Common myeloid progenitor, CD34-positive (primary cell): ENCODE data around the gene BLVRA.
"Not testable (repeated sequence)": the region's sequence is repeated elsewhere in the genome, so short reads cannot be mapped to it uniquely, and the experiment has no call there.

Experiments used
- CTCF ChIA-PET: fragments of 350-600 bp; sonication (Branson Sonifier 250); formaldehyde crosslinking; loops from one replicate; lab custom pipeline; 2021; ENCODE audit warnings: antibody characterized with exemption; lab: Charles Lee
- POLR2A ChIA-PET: fragments of 350-600 bp; sonication (Branson Sonifier 250); formaldehyde crosslinking; loops from one replicate; lab custom pipeline; 2021; ENCODE audit warnings: antibody characterized with exemption; lab: Charles Lee
- DNase-seq, 3 donors: peaks; one replicate each; pipeline versions ENCODE4 v3.0.0 to v3.0.0-alpha.2; 2013
- H3K27ac ChIP-seq, 2 experiments: 1 replicate in 1 of 2; 2 replicates in 1 of 2; pipeline ENCODE4 v1.7.0; 2013; ENCODE audit warnings: inconsistent platforms in 2 of 2, low read length in 2 of 2, mild to moderate bottlenecking in 2 of 2, low read depth in 1 of 2, moderate library complexity in 1 of 2; ENCODE audit not compliant: severe bottlenecking in 2 of 2, insufficient read depth in 1 of 2, poor library complexity in 1 of 2
- H3K27me3 ChIP-seq, 5 experiments: replicated peaks in 2 of 5; 1 replicate in 3 of 5; 2 replicates in 2 of 5; pipeline versions ENCODE4 v1.6.1 to v1.7.0; 2013; ENCODE audit warnings: low read length in 4 of 5, mild to moderate bottlenecking in 2 of 5, moderate library complexity in 2 of 5, inconsistent platforms in 1 of 5; ENCODE audit not compliant: insufficient read depth in 5 of 5, control insufficient read depth in 4 of 5
- H3K36me3 ChIP-seq, 4 experiments: 1 replicate in 2 of 4; 2 replicates in 2 of 4; pipeline versions ENCODE4 v1.6.1 to v1.7.0; 2013; ENCODE audit warnings: low read length in 3 of 4, control low read depth in 1 of 4, mild to moderate bottlenecking in 1 of 4; ENCODE audit not compliant: control insufficient read depth in 4 of 4, insufficient read depth in 4 of 4
- H3K4me1 ChIP-seq, 4 experiments: 1 replicate in 3 of 4; 2 replicates in 1 of 4; pipeline versions ENCODE4 v1.6.1 to v1.7.1; 2013; ENCODE audit warnings: low read length in 3 of 4, mild to moderate bottlenecking in 3 of 4, control low read depth in 1 of 4, inconsistent platforms in 1 of 4, moderate library complexity in 1 of 4; ENCODE audit not compliant: control insufficient read depth in 4 of 4, insufficient read depth in 4 of 4; ENCODE audit errors: control extremely low read depth in 1 of 4
- H3K4me3 ChIP-seq, 7 experiments: 1 replicate in 4 of 7; 2 replicates in 3 of 7; pipeline versions ENCODE4 v1.5.1 to v1.7.0; 2013; ENCODE audit warnings: mild to moderate bottlenecking in 7 of 7, low read length in 6 of 7, moderate library complexity in 6 of 7, inconsistent platforms in 2 of 7, low read depth in 2 of 7, control low read depth in 1 of 7; ENCODE audit not compliant: insufficient read depth in 4 of 7, control insufficient read depth in 1 of 7; ENCODE audit errors: extremely low read depth in 1 of 7
- H3K9me3 ChIP-seq, 5 experiments: 1 replicate in 4 of 5; 2 replicates in 1 of 5; pipeline versions ENCODE4 v1.6.1 to v1.7.1; 2013; ENCODE audit warnings: low read length in 4 of 5, mild to moderate bottlenecking in 2 of 5, inconsistent platforms in 1 of 5, low read depth in 1 of 5, moderate library complexity in 1 of 5; ENCODE audit not compliant: control insufficient read depth in 4 of 5, insufficient read depth in 2 of 5; ENCODE audit errors: control extremely low read depth in 1 of 5
- WGBS: methylation state at CpG from one replicate; pipeline ENCODE4 v1.1.5; 2013; ENCODE audit not compliant: insufficient coverage; 5-methylcytosine and 5-hydroxymethylcytosine counted together

BLVRA gene

DNA sequence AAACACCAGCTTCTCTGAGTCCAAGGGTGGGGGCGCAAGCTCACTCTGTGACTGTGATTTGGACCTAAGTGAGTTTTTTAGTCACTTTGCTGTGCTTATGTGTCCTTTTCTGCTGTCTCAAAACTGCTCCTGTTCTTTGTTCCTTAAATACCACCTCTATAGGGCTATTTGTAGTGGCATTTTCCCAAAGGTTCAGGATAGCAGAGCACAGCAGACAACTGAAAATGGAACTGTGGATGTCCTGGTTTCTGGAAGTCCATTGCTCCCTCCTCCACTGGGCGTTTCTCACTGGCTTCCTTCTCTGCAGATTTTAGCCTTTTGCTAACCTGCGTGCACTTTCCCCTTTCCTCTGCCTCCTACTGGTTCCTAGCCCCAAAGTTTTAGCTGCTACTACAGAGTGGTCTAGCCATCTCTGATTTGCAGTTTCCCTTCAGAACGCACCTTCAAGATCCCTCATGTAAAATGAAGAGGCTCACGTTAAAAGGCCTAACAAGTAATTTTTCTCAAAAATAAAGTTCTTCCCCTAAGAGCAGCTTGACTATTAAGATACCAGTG lies 25.6 kb downstream of the BLVRA start:
- CTCF ChIA-PET: interaction anchor here (1.0 kb wide), 1 partner anchor 16 kb away, joined by 3 read pairs; no protein-coding TSS in a partner anchor
- WGBS: 97% methylated on average over 4 of the region's 5 CpGs

GRCh38 chr7:43784585-43785087 lies 26.2 kb downstream of the BLVRA start:
- H3K4me1 ChIP-seq, H3K4me3 ChIP-seq, H3K27ac ChIP-seq, POLR2A ChIA-PET, DNase-seq, H3K9me3 ChIP-seq, H3K27me3 ChIP-seq: not testable (repeated sequence)
- whole genome bisulfite sequencing: 95% methylated on average over 6 of the region's 8 CpGs
- peaks cover 10 to 27% (median 14%) of the 10 kb centered on the region in 4 experiments for H3K36me3 ChIP-seq
- CTCF ChIA-PET: interaction anchor here (1.0 kb wide), 1 partner anchor 17 kb away, joined by 3 read pairs; no protein-coding TSS in a partner anchor

More for the DNA sequence above, 25.6 kb downstream of the BLVRA start:
- no peak overlapping the region for H3K27ac ChIP-seq
- no peaks in the 10 kb centered on the region for H3K27me3 ChIP-seq
- no peaks in the 10 kb centered on the region for H3K9me3 ChIP-seq
- no peak for DNase-seq
- POLR2A ChIA-PET: no interaction called here
- no peaks in the 10 kb centered on the region for H3K4me1 ChIP-seq
- peaks cover 6 to 22% (median 12%) of the 10 kb centered on the region in 4 experiments for H3K36me3 ChIP-seq
- H3K4me3 ChIP-seq: no peak overlapping the region

- DNase-seq: no peak
- Histone ChIP-seq H3K27ac (no peak overlapping the region), H3K36me3 (peaks cover 10 to 31% (median 12%) of the 10 kb centered on the region in 4 experiments), H3K27me3 (no peaks in the 10 kb centered on the region), H3K9me3 (no peaks in the 10 kb centered on the region), H3K4me1 (no peaks in the 10 kb centered on the region), H3K4me3 (no peak overlapping the region)
- CTCF ChIA-PET: no interaction called here
- POLR2A ChIA-PET: no interaction called here
- WGBS: no CpG with 5 or more reads among the region's 2 CpGs
These were observed 26.9 kb downstream of the BLVRA start for GRCh38 chr7:43785420-43785819.

- Histone ChIP-seq H3K9me3 (no peaks in the 10 kb centered on the region), H3K4me1 (peaks cover 0 to 12% (median 0%) of the 10 kb centered on the region in 4 experiments), H3K4me3 (no peak overlapping the region), H3K36me3 (peaks cover 12 to 52% (median 21%) of the 10 kb centered on the region in 4 experiments), H3K27me3 (no peaks in the 10 kb centered on the region), H3K27ac (no peak overlapping the region)
- 90% methylated on average over 14 of the region's 14 CpGs for WGBS
- ChIA-PET POLR2A (no interaction called here), CTCF (interaction anchor here (0.8 to 1.2 kb wide), 3 partner anchors 12 to 51 kb away, joined by 3 read pairs; no protein-coding TSS in a partner anchor)
- no peak for DNase-seq
These were observed 29.3 kb downstream of the BLVRA start for GRCh38 chr7:43787771-43788170.

DNA sequence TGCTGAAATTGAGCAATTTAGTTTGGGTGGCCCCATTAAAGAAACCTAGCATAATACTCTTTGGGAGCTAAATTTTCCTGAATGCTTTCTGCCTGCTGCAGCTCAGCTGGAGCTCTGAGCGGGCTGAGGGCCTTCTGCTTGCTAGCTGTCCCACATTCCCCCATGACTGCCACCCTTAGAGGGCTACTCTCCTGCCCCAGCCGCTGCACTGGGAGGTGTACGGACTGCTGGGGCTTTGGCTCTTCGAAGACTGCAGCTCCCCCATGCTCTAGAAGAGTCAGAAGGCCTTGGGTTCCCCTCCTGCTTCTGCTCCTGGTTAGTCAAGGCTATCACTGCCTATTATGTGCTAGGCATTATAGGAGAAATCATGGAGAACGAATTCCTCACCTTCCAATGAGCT lies 31.5 kb downstream of the BLVRA start:
- no peak overlapping the region for H3K27ac ChIP-seq
- H3K4me1 ChIP-seq: peaks cover 0 to 12% (median 0%) of the 10 kb centered on the region in 4 experiments
- H3K9me3 ChIP-seq: no peaks in the 10 kb centered on the region
- H3K4me3 ChIP-seq: no peak overlapping the region
- no peak for DNase-seq
- WGBS: 100% methylated on average over 3 of the region's 5 CpGs
- H3K27me3 ChIP-seq: no peaks in the 10 kb centered on the region
- ChIA-PET POLR2A (no interaction called here), CTCF (interaction anchor here (0.8 to 2.1 kb wide), 5 partner anchors 9 to 208 kb away, joined by 3 to 7 read pairs (median 4); partner anchors contain the start of gene STK17A)
- H3K36me3 ChIP-seq: peaks cover 12 to 55% (median 25%) of the 10 kb centered on the region in 4 experiments

- ChIA-PET POLR2A (no interaction called here), CTCF (interaction anchor here (0.6 to 2.1 kb wide), 6 partner anchors 9 to 37 kb away, joined by 3 to 7 read pairs (median 3); no protein-coding TSS in a partner anchor)
- Histone ChIP-seq H3K27ac (no peak overlapping the region), H3K4me1 (peaks cover 0 to 12% (median 0%) of the 10 kb centered on the region in 4 experiments), H3K36me3 (peaks cover 10 to 55% (median 25%) of the 10 kb centered on the region in 4 experiments), H3K9me3 (no peaks in the 10 kb centered on the region), H3K27me3 (no peaks in the 10 kb centered on the region), H3K4me3 (no peak overlapping the region)
- no peak for DNase-seq
- 90% methylated on average over 2 of the region's 5 CpGs for WGBS
These were observed 32.4 kb downstream of the BLVRA start for GRCh38 chr7:43790834-43791233.

DNA sequence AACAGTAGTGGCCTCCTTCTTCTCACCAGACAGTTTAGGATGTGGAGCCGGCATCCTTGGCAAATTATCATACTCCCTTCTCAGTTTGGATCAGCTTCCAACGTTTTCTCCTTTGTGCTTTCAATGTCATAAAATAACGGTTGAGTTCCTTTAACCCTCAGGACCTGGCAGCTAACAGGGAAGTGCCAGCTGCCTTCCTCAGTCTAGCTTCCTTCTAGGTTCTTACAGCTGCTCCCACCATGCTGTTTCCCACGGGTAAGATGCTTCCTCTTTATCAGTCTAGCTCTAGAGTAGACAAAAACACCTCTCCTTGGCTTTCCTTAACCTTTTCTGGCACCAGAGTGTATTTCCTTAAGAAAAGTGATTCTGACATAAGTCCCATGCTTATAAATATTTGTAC lies 33.2 kb downstream of the BLVRA start:
- WGBS: 36% methylated on average over 4 of the region's 4 CpGs
- Histone ChIP-seq H3K4me3 (no peak overlapping the region), H3K9me3 (no peaks in the 10 kb centered on the region), H3K36me3 (peaks cover 8 to 55% (median 26%) of the 10 kb centered on the region in 4 experiments), H3K27ac (no peak overlapping the region), H3K27me3 (no peaks in the 10 kb centered on the region), H3K4me1 (peaks cover 0 to 12% (median 0%) of the 10 kb centered on the region in 4 experiments)
- POLR2A ChIA-PET: no interaction called here
- CTCF ChIA-PET: interaction anchor here (1.1 to 1.5 kb wide), 3 partner anchors 13 to 43 kb away, joined by 3 read pairs; no protein-coding TSS in a partner anchor
- peak in 2 of 3 donors; percentile 23 to 33 for DNase-seq
